ENCODE data around the gene KIRREL3. TPM values are rescaled to one million over a fixed set of nuclear protein-coding genes. Genes with fewer than 3 reads are reported as not detected.
"Not testable (repeated sequence)": the region's sequence is repeated elsewhere in the genome, so short reads cannot be mapped to it uniquely, and the experiment has no call there.

The KIRREL3 gene
- total and polyA plus RNA-seq, 3 donors from 2014 or later = 1.0 to 1.1 (median 1.1) TPM

DNA sequence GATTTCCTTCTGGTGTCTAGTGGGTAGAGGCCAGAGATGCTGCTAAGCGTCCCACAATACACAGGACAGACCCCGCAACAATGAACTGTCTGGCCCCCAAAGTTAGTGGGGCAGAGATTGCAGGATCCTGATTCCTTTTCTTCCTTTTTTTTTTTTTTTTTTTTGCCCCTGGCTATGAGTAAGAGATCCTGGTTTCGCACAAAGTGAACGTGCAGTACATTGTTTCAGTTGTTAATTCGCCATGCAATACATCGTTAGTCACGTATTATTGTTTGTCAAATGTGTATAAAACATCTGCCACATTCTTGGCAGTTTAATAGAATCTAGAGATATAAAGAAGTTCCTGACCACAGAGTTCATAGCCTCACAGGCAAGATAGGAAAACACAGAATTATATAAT, 624.8 kb downstream of the KIRREL3 start:
- no peaks in the 10 kb centered on the region for H3K9me3 ChIP-seq
- no peak for DNase-seq
- intact Hi-C loops (cut with DNase I; ENCODE audit: low total_unique reads) = no loop called here
- 56 to 64% methylated on average over 7 of the region's 7 CpGs for WGBS, 2 donors
- no peak for TF ChIP-seq POLR2A (IDR thresholded peaks at IDR 0.05)
- TF ChIP-seq, protein P1, sequence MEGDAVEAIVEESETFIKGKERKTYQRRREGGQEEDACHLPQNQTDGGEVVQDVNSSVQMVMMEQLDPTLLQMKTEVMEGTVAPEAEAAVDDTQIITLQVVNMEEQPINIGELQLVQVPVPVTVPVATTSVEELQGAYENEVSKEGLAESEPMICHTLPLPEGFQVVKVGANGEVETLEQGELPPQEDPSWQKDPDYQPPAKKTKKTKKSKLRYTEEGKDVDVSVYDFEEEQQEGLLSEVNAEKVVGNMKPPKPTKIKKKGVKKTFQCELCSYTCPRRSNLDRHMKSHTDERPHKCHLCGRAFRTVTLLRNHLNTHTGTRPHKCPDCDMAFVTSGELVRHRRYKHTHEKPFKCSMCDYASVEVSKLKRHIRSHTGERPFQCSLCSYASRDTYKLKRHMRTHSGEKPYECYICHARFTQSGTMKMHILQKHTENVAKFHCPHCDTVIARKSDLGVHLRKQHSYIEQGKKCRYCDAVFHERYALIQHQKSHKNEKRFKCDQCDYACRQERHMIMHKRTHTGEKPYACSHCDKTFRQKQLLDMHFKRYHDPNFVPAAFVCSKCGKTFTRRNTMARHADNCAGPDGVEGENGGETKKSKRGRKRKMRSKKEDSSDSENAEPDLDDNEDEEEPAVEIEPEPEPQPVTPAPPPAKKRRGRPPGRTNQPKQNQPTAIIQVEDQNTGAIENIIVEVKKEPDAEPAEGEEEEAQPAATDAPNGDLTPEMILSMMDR (IDR thresholded peaks at IDR 0.05) = no peak
- H3K4me3 ChIP-seq = no peak overlapping the region
- no peak overlapping the region for H3K27ac ChIP-seq
- no peaks in the 10 kb centered on the region for H3K27me3 ChIP-seq
- no peaks in the 10 kb centered on the region for H3K36me3 ChIP-seq (ENCODE audit: low read depth, missing control alignments)
- H3K4me1 ChIP-seq = peaks cover 25% of the 10 kb centered on the region

DNA sequence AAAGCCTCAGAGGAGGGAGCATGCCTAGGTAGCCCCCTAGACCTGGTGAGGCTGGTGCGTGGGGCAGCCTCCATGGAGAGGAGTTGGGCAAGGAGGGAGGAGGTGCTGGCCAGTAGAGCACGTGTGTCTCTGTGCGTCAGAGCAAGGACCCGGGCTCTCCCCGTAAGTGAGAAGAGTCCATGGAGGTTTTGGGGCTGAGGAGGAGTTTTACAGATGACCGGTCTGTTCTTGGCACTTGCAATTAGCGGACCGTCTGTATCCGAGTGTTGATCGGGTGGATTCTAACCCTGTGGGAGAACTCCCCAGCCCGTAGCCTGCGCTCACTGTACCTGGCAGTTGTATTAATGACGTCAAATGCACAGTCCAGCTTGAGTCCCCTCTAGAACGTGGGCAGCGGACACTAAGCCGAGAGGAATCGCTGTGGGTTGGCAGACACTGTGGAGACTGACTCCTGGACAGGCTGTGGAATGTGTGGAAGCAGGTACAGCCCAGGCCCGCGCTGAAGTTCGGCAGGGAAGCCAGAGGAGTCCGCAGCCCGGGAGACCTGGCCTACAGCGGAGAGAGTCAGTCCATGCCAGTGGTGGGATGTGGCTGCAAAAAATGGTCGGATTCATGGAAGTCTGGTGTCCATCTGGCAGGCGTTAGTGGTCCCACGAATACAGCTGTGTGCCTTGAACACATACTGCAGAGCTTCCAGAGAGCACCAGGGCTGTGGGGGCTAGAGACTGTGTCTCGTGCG, 625.8 kb downstream of the KIRREL3 start:
- DNase-seq = peak; percentile 73
- H3K4me1 ChIP-seq = peaks cover 25% of the 10 kb centered on the region
- H3K36me3 ChIP-seq (ENCODE audit: low read depth, missing control alignments); H3K9me3 ChIP-seq; H3K4me3 ChIP-seq; intact Hi-C loops (cut with DNase I; ENCODE audit: low total_unique reads); H3K27me3 ChIP-seq: not testable (repeated sequence)
- H3K27ac ChIP-seq = peak overlapping the region; percentile 31 to 73
- WGBS, 2 donors = 42 to 62% methylated on average over 6 to 20 of the region's 28 CpGs

DNA sequence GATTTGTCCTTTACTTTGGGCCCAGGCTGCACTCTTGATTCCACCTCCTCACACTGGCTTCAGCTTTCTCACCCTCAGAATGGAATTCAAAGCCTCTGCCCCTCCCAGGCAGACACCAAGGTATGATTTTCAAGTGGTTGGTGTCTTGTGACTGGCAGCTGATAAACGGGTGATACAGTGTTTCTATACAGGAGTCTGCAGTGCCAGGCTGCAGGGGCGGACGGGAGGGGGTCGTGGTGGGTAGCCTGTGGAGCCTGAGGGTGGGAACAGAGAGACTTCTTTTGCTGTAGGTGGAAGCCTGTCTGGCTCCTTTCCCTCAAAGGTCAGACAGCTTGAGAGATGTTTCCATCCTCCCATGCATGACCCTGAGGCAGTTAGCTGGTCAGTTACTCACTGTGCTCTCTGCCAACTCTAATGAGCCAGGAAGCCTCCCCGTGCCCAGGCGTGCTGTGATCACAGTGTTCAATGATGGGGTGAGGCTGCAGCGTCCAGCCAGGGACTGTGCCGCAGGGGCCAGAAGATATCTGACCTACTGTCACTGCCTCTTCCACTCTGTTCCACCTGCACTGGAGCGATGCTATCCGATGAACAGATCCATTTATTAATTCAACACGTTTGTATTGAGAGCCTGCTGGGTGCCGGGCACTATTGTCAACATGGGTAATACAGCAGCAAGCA, 627.0 kb downstream of the KIRREL3 start:
- H3K27me3 ChIP-seq; H3K4me3 ChIP-seq; H3K36me3 ChIP-seq (ENCODE audit: low read depth, missing control alignments); H3K9me3 ChIP-seq; intact Hi-C loops (cut with DNase I; ENCODE audit: low total_unique reads): not testable (repeated sequence)
- peak; percentile 73 for DNase-seq
- Histone ChIP-seq H3K27ac (peak overlapping the region in 1 of 2 donors; percentile 73), H3K4me1 (peaks cover 18% of the 10 kb centered on the region)
- WGBS, 2 donors = 28 to 49% methylated on average over 6 to 12 of the region's 12 CpGs

Small RNAs within 50 kb of the gene (microRNA-seq; reads per million reads assigned to microRNA genes)
- 0 reads per million in 2 donors for gene MIR3167 (ENCODE audit: borderline number of aligned reads in 2 of 2, borderline replicate concordance in 1 of 2)

Small RNAs within 50 kb of the gene (small RNA-seq; reads per million reads assigned to genes)
- 0 reads per million in 2 donors for gene AP001318.3
- 0 reads per million in 2 donors for gene MIR3167

Measured in testis (tissue), 3 donors.